Liver (tissue), 9 donors: ENCODE data around the gene CDH22. TPM values are rescaled to one million over a fixed set of nuclear protein-coding genes. Genes with fewer than 3 reads are reported as not detected.

Source experiments
- DNase-seq: peaks from one replicate; pipeline ENCODE4 v3.0.0-alpha.2; 2017; ENCODE audit warnings: low spot score
- H3K27ac ChIP-seq, 2 donors: one replicate each; pipeline ENCODE4 v1.7.0; 2013; ENCODE audit warnings: inconsistent platforms in 2 of 2, low read length in 2 of 2, control low read depth in 1 of 2, low read depth in 1 of 2, mild to moderate bottlenecking in 1 of 2
- H3K27me3 ChIP-seq, 4 donors: one replicate each; pipeline versions ENCODE4 v1.6.1 to v1.7.0; 2013; ENCODE audit warnings: low read length in 3 of 4, inconsistent platforms in 1 of 4, mild to moderate bottlenecking in 1 of 4, moderate library complexity in 1 of 4; ENCODE audit not compliant: control insufficient read depth in 4 of 4, insufficient read depth in 4 of 4
- H3K36me3 ChIP-seq, 4 donors: one replicate each; pipeline versions ENCODE4 v1.6.1 to v1.7.0; 2013; ENCODE audit warnings: low read length in 3 of 4, mild to moderate bottlenecking in 3 of 4, low read depth in 1 of 4, moderate library complexity in 1 of 4; ENCODE audit not compliant: control insufficient read depth in 4 of 4, insufficient read depth in 3 of 4
- H3K4me1 ChIP-seq, 4 donors: one replicate each; pipeline versions ENCODE4 v1.6.1 to v1.7.0; 2013; ENCODE audit warnings: low read length in 3 of 4, mild to moderate bottlenecking in 3 of 4, moderate library complexity in 1 of 4; ENCODE audit not compliant: control insufficient read depth in 4 of 4, insufficient read depth in 4 of 4
- H3K4me3 ChIP-seq, 3 donors: one replicate each; pipeline versions ENCODE4 v1.6.1 to v1.7.0; 2013; ENCODE audit warnings: low read length in 3 of 3, control low read depth in 1 of 3, low read depth in 1 of 3, mild to moderate bottlenecking in 1 of 3
- H3K9ac ChIP-seq, 2 donors: one replicate each; pipeline ENCODE4 v1.7.0; 2013; ENCODE audit warnings: low read length in 2 of 2, mild to moderate bottlenecking in 2 of 2, moderate library complexity in 2 of 2, control low read depth in 1 of 2, low read depth in 1 of 2
- H3K9me3 ChIP-seq, 4 donors: one replicate each; pipeline versions ENCODE4 v1.6.1 to v1.7.0; 2013; ENCODE audit warnings: low read length in 3 of 4; ENCODE audit not compliant: control insufficient read depth in 4 of 4
- ATF3 ChIP-seq: IDR thresholded peaks from 2 replicates; pipeline ENCODE4 v1.6.1; 2016; ENCODE audit warnings: antibody characterized with exemption
- CTCF ChIP-seq: fragments of 150-350 bp; IDR thresholded peaks from 2 replicates; pipeline ENCODE4 v1.5.1; 2017; ENCODE audit warnings: improper control_type of control experiment, low read depth, low read length; ENCODE audit not compliant: missing input control
- EGR1 ChIP-seq, 2 donors: IDR thresholded peaks; 2 replicates each; pipeline ENCODE4 v1.6.1; 2016 to 2018; ENCODE audit warnings: antibody characterized with exemption in 2 of 2, low read depth in 2 of 2
- FOXA2 ChIP-seq: IDR thresholded peaks from 2 replicates; pipeline ENCODE4 v1.6.1; 2016; ENCODE audit warnings: antibody characterized with exemption
- GABPA ChIP-seq, 2 donors: IDR thresholded peaks in 1 of 2; conservative IDR thresholded peaks in 1 of 2; 2 replicates each; pipeline ENCODE4 v1.6.1; 2016; ENCODE audit warnings: antibody characterized with exemption in 2 of 2, mild to moderate bottlenecking in 1 of 2, moderate library complexity in 1 of 2
- HNF4A ChIP-seq, 2 donors: conservative IDR thresholded peaks; 2 replicates each; pipeline ENCODE4 v1.6.1; 2016; ENCODE audit warnings: antibody characterized with exemption in 2 of 2, mild to moderate bottlenecking in 2 of 2
- HNF4G ChIP-seq: IDR thresholded peaks from 2 replicates; pipeline ENCODE4 v1.6.1; 2016; ENCODE audit warnings: antibody characterized with exemption
- JUND ChIP-seq, 2 donors: IDR thresholded peaks; 2 replicates each; pipeline ENCODE4 v1.6.1; 2016; ENCODE audit warnings: antibody characterized with exemption in 2 of 2
- MAX ChIP-seq: IDR thresholded peaks from 2 replicates; pipeline ENCODE4 v1.6.1; 2016; ENCODE audit warnings: antibody characterized with exemption
- NR2F2 ChIP-seq: IDR thresholded peaks from 2 replicates; pipeline ENCODE4 v1.6.1; 2016; ENCODE audit warnings: antibody characterized with exemption
- REST ChIP-seq: IDR thresholded peaks from 2 replicates; pipeline ENCODE4 v1.6.1; 2016; ENCODE audit warnings: antibody characterized with exemption, mild to moderate bottlenecking
- RXRA ChIP-seq, 2 donors: IDR thresholded peaks; 2 replicates each; pipeline ENCODE4 v1.6.1; 2017 to 2018; ENCODE audit warnings: antibody characterized with exemption in 2 of 2, mild to moderate bottlenecking in 1 of 2
- SP1 ChIP-seq: IDR thresholded peaks from 2 replicates; pipeline ENCODE4 v1.6.1; 2018; ENCODE audit warnings: antibody characterized with exemption, mild to moderate bottlenecking
- TAF1 ChIP-seq: conservative IDR thresholded peaks from 2 replicates; pipeline ENCODE4 v1.6.1; 2016; ENCODE audit warnings: antibody characterized with exemption, mild to moderate bottlenecking
- YY1 ChIP-seq: IDR thresholded peaks from 2 replicates; pipeline ENCODE4 v1.6.1; 2016; ENCODE audit warnings: antibody characterized with exemption, mild to moderate bottlenecking
- ZBTB33 ChIP-seq: IDR thresholded peaks from 2 replicates; pipeline ENCODE4 v1.6.1; 2016; ENCODE audit warnings: antibody characterized with exemption
- WGBS: extraction: QIAGEN DNeasy Blood & Tissue Kit; methylation state at CpG from one replicate; pipeline ENCODE4 v1.1.7; 2013; 5-methylcytosine and 5-hydroxymethylcytosine counted together
- polyA plus RNA-seq, 2 donors: library from polyadenylated mRNA; stranded (reverse) in 1 of 2; unstranded in 1 of 2; fragments of 200-250 nt in 1 of 2; fragments of >200 nt in 1 of 2; fragmentation: Nextera tagmentation in 1 of 2; extraction: Ambion mirVana in 1 of 2; gene quantifications; one replicate each; pipeline versions ENCODE4 v1.2.1 to v1.2.3, GENCODE V29; 2013 to 2015
- total RNA-seq, 2 donors: library from RNA; depleted of rRNA; stranded (reverse); fragments of >200 nt; gene quantifications; one replicate each; pipeline ENCODE4 v1.2.3, GENCODE V29; 2014
- donor health status: healthy.
- donor health status: healthy.
- donor health status: healthy.
- donor health status: healthy.
- donor health status: healthy.

CDH22 gene
- total and polyA plus RNA-seq, 4 donors, result 0.02 TPM; not detected in 3

- WGBS, result 54% methylated on average over 9 of the region's 9 CpGs
- TF ChIP-seq SP1 (no peak), HNF4G (no peak), GABPA (IDR thresholded peaks at IDR 0.05 in 1 of 2, conservative IDR thresholded peaks at IDR 0.05 in 1 of 2) (no peak), ZBTB33 (no peak), EGR1 (IDR thresholded peaks at IDR 0.05; ENCODE audit: low read depth in 2 of 2) (no peak), JUND (IDR thresholded peaks at IDR 0.05) (no peak), ATF3 (no peak), YY1 (no peak), FOXA2 (no peak)
- no peak for DNase-seq
- no peak overlapping the region for H3K9ac ChIP-seq
- H3K4me3 ChIP-seq, result no peak overlapping the region
- H3K27me3 ChIP-seq, result peaks cover 6 to 12% (median 8%) of the 10 kb centered on the region in 4 donors
- no peak overlapping the region for H3K27ac ChIP-seq
- H3K36me3 ChIP-seq, result no peaks in the 10 kb centered on the region
- H3K9me3 ChIP-seq, result no peaks in the 10 kb centered on the region
- H3K4me1 ChIP-seq, result peaks cover 6 to 19% (median 13%) of the 10 kb centered on the region in 4 donors
These were observed 2.3 kb downstream of the CDH22 start for GRCh38 chr20:46305973-46306360.

GRCh38 chr20:46305331-46305972 is 2.8 kb downstream of the CDH22 start:
- Histone ChIP-seq H3K9ac (no peak overlapping the region), H3K4me3 (no peak overlapping the region), H3K36me3 (no peaks in the 10 kb centered on the region), H3K9me3 (no peaks in the 10 kb centered on the region), H3K27me3 (peaks cover 6 to 12% (median 8%) of the 10 kb centered on the region in 4 donors), H3K27ac (no peak overlapping the region), H3K4me1 (peaks cover 4 to 17% (median 13%) of the 10 kb centered on the region in 4 donors)
- no peak for DNase-seq
- WGBS, result 41% methylated on average over 12 of the region's 12 CpGs
- TF ChIP-seq JUND (IDR thresholded peaks at IDR 0.05) (no peak), SP1 (no peak), GABPA (IDR thresholded peaks at IDR 0.05 in 1 of 2, conservative IDR thresholded peaks at IDR 0.05 in 1 of 2) (no peak), NR2F2 (no peak)

- no peak for TF ChIP-seq YY1
- TF ChIP-seq EGR1 (IDR thresholded peaks at IDR 0.05; ENCODE audit: low read depth in 2 of 2), result no peak
- no peak for TF ChIP-seq HNF4A (conservative IDR thresholded peaks at IDR 0.05)
- TF ChIP-seq MAX, result no peak
- TF ChIP-seq SP1, result no peak
- TF ChIP-seq ZBTB33, result no peak
- TF ChIP-seq JUND (IDR thresholded peaks at IDR 0.05), result no peak
- TF ChIP-seq RXRA (IDR thresholded peaks at IDR 0.05), result no peak
- TF ChIP-seq FOXA2, result no peak
- TF ChIP-seq REST, result no peak
- TF ChIP-seq TAF1, result no peak
- no peak for TF ChIP-seq CTCF
- TF ChIP-seq NR2F2, result no peak
- no peak for TF ChIP-seq GABPA (IDR thresholded peaks at IDR 0.05 in 1 of 2, conservative IDR thresholded peaks at IDR 0.05 in 1 of 2)
- Histone ChIP-seq H3K36me3 (no peaks in the 10 kb centered on the region), H3K9me3 (no peaks in the 10 kb centered on the region), H3K27ac (no peak overlapping the region), H3K4me3 (no peak overlapping the region), H3K4me1 (peaks cover 4 to 17% (median 13%) of the 10 kb centered on the region in 4 donors), H3K27me3 (peaks cover 6 to 11% (median 7%) of the 10 kb centered on the region in 4 donors), H3K9ac (no peak overlapping the region)
- no peak for DNase-seq
- 70% methylated on average over 3 of the region's 3 CpGs for WGBS
These were observed 3.4 kb downstream of the CDH22 start for GRCh38 chr20:46304852-46305251.
